Gastroesophageal sphincter (tissue), 4 donors: Measurements from ENCODE around the gene ANKRD36B. TPM values are rescaled to one million over a fixed set of nuclear protein-coding genes. Genes with fewer than 3 reads are reported as not detected.
"Not testable (repeated sequence)": the region's sequence is repeated elsewhere in the genome, so short reads cannot be mapped to it uniquely, and the experiment has no call there.

ENCODE experiments used
- ATAC-seq: fragments of 150-250 bp; one replicate; pipeline ENCODE4 v1.9.1; 2016; ENCODE audit warnings: mild to moderate bottlenecking, moderate library complexity
- H3K27ac ChIP-seq, 4 donors: fragments of 200-600 bp; sonication (generic) in 3 of 4; 1 replicate in 3 of 4; 2 replicates in 1 of 4; pipeline ENCODE4 v1.5.1; 2016 to 2019
- H3K27me3 ChIP-seq: fragments of 200-600 bp; sonication (generic); one replicate; pipeline ENCODE4 v1.5.1; 2019
- H3K36me3 ChIP-seq, 2 donors: fragments of 200-600 bp; sonication (generic); one replicate each; pipeline ENCODE4 v1.5.1; 2019; ENCODE audit warnings: control low read depth in 1 of 2
- H3K4me1 ChIP-seq, 3 donors: fragments of 200-600 bp; sonication (generic); 1 replicate in 2 of 3; 2 replicates in 1 of 3; pipeline ENCODE4 v1.5.1; 2016 to 2019; ENCODE audit warnings: control low read depth in 2 of 3
- H3K4me3 ChIP-seq, 2 donors: fragments of 200-600 bp; sonication (generic); one replicate each; pipeline ENCODE4 v1.5.1; 2019; ENCODE audit warnings: mild to moderate bottlenecking in 1 of 2, moderate library complexity in 1 of 2
- H3K9me3 ChIP-seq, 3 donors: fragments of 200-600 bp; sonication (generic); one replicate each; pipeline ENCODE4 v1.5.1; 2017 to 2019; ENCODE audit warnings: control low read depth in 2 of 3
- POLR2AphosphoS5 ChIP-seq: sonication (generic); formaldehyde crosslinking; IDR thresholded peaks from one replicate; pipeline ENCODE4 v1.6.1; 2017; ENCODE audit warnings: antibody characterized with exemption
- WGBS, 2 donors: methylation state at CpG; one replicate each; pipeline ENCODE4 v1.1.5; 2018; ENCODE audit warnings: low coverage in 1 of 2; 5-methylcytosine and 5-hydroxymethylcytosine counted together
- total RNA-seq, 4 donors: library from RNA; depleted of rRNA; stranded (reverse); fragments of >200 nt; gene quantifications; one replicate each; pipeline ENCODE4 v1.1.0, GENCODE V29; 2016
- TF ChIP-seq, protein P1 (sequence below), 4 experiments: fragments of 200-600 bp in 2 of 4; fragments of 450-650 bp in 2 of 4; sonication (generic) in 1 of 4; IDR thresholded peaks; one replicate each; pipeline ENCODE4 v1.5.1; 2017 to 2019; ENCODE audit warnings: antibody characterized with exemption in 4 of 4, mild to moderate bottlenecking in 2 of 4, moderate library complexity in 2 of 4

The ANKRD36B gene
- total RNA-seq, 4 donors from 2014 or later: 1.7 to 89.7 (median 18.5) TPM

DNA sequence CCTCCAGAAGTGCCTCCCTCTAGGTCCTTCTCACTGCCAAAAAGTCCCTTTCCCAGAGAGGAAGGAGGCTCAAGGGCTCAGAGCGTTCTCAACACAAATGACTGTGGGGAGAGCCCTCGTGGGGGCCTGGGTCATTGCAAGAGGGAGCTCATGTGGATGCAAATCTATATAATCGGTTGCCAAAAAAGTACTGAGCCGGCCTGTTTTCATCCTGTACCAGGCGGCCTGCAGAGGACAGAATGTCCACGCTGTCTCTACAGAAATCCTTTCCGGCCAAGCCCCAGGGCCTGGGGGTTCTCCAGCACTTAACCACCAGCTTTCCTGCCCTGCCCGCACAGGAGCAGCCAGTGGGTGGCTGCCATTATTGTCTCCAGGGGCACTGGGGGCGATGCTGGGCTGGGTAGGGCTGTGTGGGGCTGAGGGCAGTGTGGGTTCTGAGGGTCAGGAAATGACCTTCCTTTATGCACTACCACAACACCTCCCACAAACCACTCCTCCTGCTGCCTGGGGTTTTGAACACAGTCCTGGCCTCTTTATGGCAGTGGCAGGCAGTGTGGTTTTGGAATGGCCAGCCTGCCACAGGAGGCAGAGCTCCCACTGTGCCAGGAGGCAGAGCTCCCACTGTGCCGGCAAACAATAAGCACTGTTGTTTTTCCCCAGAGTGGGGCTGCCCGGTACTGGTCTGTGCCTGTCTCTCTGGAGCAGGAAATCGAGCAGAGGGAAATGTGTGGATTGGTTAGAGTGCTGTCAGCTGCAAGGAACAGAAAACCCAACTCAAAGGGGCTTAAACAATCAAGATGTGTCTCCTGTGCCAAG is 16.1 kb upstream of the ANKRD36B start:
- ATAC-seq: peak; percentile 60
- H3K27ac ChIP-seq, H3K36me3 ChIP-seq, H3K9me3 ChIP-seq, H3K27me3 ChIP-seq, H3K4me1 ChIP-seq, H3K4me3 ChIP-seq: not testable (repeated sequence)
- no CpG with 5 or more reads among the region's 12 CpGs for WGBS, 2 donors

DNA sequence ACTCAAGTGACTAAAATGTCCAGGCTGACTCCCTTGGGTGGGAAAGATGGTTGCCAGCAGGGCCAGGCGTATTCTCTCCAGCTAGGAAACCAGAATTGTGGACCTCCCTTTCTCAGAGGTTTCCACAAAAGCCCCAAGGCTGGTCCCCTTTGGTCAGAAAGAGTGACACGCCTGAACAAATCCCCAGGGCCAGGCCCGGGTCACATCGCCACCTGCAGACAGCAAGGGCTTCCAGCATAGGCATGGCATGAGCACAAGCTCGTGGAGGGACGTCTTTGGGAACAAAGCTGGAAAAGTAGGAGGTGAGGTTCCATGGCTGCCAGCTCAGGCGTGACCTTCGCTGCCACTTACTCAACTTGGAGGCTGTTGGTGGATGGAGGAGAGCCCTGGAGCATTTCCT is 15.4 kb upstream of the ANKRD36B start:
- ATAC-seq: peak; percentile 16
- not testable (repeated sequence) for H3K27ac ChIP-seq

DNA sequence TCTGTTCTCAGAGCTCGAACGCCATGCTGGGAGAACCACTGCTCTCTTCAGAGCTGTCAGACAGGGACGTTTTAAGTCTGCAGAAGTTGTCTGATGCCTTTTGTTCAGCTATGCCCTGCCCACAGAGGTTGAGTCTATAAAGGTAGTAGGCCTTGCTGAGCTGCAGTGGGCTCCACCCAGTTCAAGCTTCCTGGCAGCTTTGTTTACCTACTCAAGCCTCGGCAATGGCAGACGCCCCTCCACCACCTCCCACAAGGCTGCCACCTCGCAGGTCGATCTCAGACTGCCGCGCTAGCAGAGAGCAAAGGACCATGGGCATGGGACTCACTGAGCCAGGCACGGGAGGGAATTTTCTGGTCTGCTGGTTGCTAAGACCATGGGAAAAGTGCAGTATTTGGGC is 11.9 kb upstream of the ANKRD36B start:
- not testable (repeated sequence) for H3K9me3 ChIP-seq, H3K27me3 ChIP-seq, H3K27ac ChIP-seq, ATAC-seq, H3K4me1 ChIP-seq, H3K4me3 ChIP-seq, H3K36me3 ChIP-seq
- WGBS, 2 donors: 90% methylated on average over 2 of the region's 10 CpGs; no CpG with 5 or more reads in 1 of the 2 donors

More for the DNA sequence above, 15.4 kb upstream of the ANKRD36B start:
- H3K4me1 ChIP-seq, H3K27me3 ChIP-seq, H3K9me3 ChIP-seq, H3K36me3 ChIP-seq, H3K4me3 ChIP-seq: not testable (repeated sequence)
- no CpG with 5 or more reads among the region's 8 CpGs for WGBS, 2 donors

DNA sequence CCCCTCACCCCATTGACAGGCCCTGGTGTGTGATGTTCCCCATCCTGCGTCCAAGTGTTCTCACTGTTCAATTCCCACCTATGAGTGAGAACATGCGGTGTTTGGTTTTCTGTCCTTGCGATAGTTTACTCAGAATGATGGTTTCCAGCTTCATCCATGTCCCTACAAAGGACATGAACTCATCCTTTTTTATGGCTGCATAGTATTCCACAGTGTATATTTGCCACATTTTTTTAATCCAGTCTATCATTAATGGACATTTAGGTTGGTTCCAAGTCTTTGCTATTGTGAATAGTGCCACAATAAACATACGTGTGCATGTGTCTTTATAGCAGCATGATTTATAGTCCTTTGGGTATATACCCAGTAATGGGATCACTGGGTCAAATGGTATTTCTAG is 6.5 kb upstream of the ANKRD36B start:
- not testable (repeated sequence) for H3K36me3 ChIP-seq, H3K4me1 ChIP-seq, H3K9me3 ChIP-seq, H3K27me3 ChIP-seq, H3K4me3 ChIP-seq, ATAC-seq, H3K27ac ChIP-seq
- WGBS, 2 donors: 90 to 100% methylated on average over 1 to 4 of the region's 4 CpGs

DNA sequence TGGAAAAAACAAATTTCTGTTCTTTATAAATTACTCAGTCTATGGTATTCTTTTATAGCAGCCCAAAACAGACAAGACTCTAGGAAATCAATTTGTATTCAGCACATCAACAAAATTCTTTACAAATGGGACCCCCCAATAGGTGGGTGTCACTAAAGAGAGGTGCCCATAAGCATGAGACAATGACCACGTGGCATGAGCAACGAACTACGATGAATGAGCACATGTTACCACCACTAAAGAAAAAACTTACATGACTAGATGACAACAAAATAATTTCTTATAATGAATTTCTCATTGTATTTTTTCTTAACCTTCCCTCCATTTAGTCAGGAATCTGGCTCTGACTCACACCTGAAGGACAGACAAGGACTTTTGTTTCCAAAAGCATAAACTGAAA is 3.8 kb upstream of the ANKRD36B start:
- not testable (repeated sequence) for H3K9me3 ChIP-seq, H3K27ac ChIP-seq, ATAC-seq, H3K4me3 ChIP-seq, H3K27me3 ChIP-seq, H3K4me1 ChIP-seq, H3K36me3 ChIP-seq
- 86 to 92% methylated on average over 3 of the region's 3 CpGs for WGBS, 2 donors

DNA sequence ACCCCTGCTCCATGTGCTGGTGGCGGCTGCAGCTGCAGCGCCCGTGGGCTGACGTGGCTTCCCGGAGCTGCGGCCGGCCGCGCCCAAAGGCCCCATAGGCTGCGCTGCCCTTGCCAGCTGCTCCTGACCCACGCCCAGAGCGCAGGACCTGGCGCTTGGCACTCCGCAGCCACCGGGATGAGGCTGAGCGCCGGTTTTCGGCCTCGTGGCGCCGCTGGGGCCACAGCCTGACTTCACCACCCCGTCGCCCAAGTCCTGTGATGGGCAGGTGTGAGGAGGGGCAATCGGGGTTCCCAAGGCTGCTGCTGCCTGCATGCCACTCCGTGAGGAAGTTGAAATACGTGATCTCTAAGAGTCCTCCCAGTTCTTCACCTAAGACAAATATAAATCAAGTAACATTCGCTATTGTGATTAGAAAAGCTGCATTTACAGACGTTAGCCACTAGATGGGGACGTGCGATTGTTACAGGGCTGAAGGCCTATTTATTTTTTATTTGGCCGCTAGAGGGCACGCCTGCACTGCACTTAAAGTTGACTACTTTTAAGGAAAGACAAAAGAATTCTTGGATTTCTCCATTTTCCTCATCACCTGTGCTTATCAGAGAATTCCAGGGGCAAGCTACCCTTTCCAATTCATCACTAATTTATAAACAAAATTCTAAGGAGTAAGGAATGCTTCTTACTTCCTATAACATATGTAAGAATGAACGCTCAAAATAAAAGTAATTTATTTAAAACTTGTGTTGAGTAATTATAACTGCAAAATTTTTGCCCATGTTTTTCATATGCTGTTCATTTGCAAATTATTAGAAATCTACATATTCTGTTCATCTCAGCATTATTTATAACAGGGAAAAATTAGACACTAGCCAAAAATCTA is 1.1 kb upstream of the ANKRD36B start:
- H3K27me3 ChIP-seq, H3K9me3 ChIP-seq, H3K4me1 ChIP-seq, H3K36me3 ChIP-seq: not testable (repeated sequence)
- TF ChIP-seq, protein P1, sequence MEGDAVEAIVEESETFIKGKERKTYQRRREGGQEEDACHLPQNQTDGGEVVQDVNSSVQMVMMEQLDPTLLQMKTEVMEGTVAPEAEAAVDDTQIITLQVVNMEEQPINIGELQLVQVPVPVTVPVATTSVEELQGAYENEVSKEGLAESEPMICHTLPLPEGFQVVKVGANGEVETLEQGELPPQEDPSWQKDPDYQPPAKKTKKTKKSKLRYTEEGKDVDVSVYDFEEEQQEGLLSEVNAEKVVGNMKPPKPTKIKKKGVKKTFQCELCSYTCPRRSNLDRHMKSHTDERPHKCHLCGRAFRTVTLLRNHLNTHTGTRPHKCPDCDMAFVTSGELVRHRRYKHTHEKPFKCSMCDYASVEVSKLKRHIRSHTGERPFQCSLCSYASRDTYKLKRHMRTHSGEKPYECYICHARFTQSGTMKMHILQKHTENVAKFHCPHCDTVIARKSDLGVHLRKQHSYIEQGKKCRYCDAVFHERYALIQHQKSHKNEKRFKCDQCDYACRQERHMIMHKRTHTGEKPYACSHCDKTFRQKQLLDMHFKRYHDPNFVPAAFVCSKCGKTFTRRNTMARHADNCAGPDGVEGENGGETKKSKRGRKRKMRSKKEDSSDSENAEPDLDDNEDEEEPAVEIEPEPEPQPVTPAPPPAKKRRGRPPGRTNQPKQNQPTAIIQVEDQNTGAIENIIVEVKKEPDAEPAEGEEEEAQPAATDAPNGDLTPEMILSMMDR (IDR thresholded peaks at IDR 0.05): peak; percentile 87 to 100 (median 98)
- TF ChIP-seq POLR2AphosphoS5: peak; percentile 17
- Histone ChIP-seq H3K27ac (peak overlapping the region; percentile 87 to 98 (median 95)), H3K4me3 (peak overlapping the region; percentile 59 to 96)
- ATAC-seq: peak; percentile 73
- WGBS, 2 donors: 0 to 55% methylated on average over 1 to 8 of the region's 33 CpGs

DNA sequence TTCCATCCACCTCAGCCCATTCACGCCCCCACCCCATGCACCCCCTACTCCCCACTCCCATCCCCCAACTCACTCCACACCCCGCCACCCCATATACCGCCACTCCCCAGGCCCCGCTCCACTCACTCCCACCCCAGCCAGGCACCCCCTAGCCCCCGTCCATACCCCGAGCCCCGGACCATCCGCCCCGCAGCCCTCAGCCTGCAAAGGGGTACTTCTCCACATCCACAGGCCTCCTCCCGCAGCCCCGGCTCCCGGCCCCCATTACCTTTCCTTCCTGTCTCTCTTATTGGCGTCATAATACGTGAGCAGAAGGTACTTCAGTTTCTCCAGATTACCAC is 450 bp downstream of the ANKRD36B start:
- ATAC-seq, H3K27me3 ChIP-seq, H3K36me3 ChIP-seq, H3K4me1 ChIP-seq, H3K9me3 ChIP-seq: not testable (repeated sequence)
- Histone ChIP-seq H3K4me3 (peak overlapping the region; percentile 59 to 89), H3K27ac (peak overlapping the region; percentile 69 to 97 (median 90))
- no CpG with 5 or more reads among the region's 14 CpGs for WGBS, 2 donors

DNA sequence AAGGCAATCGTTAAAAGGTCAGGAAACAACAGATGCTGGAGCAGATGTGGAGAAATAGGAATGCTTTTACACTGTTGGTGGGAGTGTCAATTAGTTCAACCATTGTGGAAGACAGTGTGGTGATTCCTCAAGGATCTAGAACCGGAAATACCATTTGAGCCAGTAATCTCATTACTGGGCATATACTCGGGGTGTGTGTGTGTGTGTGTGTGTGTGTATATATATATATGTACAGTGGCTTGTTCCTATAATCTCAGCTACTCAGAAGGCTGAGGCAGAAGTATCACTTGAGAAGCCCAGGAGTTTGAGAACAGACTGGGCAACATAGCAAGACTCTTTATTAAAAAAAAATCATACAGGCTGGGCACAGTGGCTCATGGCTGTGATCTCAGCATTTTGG is 24.0 kb downstream of the ANKRD36B start:
- H3K4me3 ChIP-seq, H3K9me3 ChIP-seq, H3K36me3 ChIP-seq, H3K4me1 ChIP-seq, ATAC-seq, H3K27me3 ChIP-seq, H3K27ac ChIP-seq: not testable (repeated sequence)
- WGBS, 2 donors: 25 to 75% methylated on average over 1 to 2 of the region's 3 CpGs

DNA sequence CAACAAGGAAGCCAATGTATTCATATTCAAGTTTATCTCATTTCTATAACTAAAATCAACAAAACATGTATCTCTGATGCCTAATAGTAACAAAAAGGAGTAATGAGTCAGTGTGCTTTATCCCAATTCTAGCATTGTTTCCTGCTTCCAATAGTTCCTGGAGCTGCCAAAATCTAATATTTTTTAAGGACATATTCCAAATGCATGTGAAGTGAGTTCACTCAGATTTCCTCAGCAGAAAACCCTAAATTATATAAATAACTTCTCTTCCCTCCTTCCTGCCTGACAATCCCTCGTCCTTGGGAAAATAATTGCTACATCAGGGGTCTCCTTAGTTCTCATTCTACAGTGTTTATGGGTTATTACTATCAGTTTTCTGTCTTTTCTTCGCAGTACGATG is 37.3 kb downstream of the ANKRD36B start:
- H3K4me1 ChIP-seq, H3K27me3 ChIP-seq, H3K4me3 ChIP-seq, H3K27ac ChIP-seq, ATAC-seq, H3K9me3 ChIP-seq: not testable (repeated sequence)
- H3K36me3 ChIP-seq: peaks cover 0 to 80% of the 10 kb centered on the region in 2 donors
- 74% methylated on average over 3 of the region's 3 CpGs; no CpG with 5 or more reads in 1 of the 2 donors for WGBS, 2 donors

DNA sequence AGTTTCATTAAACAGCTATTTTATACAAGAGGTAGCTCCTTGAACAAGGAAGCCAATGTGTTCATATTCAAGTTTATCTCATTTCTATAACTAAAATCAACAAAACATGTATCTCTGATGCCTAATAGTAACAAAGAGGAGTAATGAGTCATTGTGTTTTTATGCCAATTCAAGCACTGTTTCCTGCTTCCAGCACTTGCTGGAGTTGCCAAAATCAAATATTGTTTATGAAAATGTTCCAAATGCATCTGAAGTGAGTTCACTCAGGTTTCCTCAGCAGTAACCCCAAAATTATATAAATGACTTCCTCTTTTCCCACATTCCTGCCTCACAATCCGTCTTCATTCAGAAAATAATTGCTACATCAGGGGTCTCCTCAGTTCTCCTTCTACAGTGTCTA is 39.2 kb downstream of the ANKRD36B start:
- ATAC-seq, H3K27me3 ChIP-seq, H3K9me3 ChIP-seq, H3K4me3 ChIP-seq, H3K4me1 ChIP-seq: not testable (repeated sequence)
- peak overlapping the region in 1 of 4 donors; percentile 36 for H3K27ac ChIP-seq
- H3K36me3 ChIP-seq: peaks cover 0 to 79% of the 10 kb centered on the region in 2 donors
- WGBS, 2 donors: 17 to 43% methylated on average over 1 of the region's 1 CpG

DNA sequence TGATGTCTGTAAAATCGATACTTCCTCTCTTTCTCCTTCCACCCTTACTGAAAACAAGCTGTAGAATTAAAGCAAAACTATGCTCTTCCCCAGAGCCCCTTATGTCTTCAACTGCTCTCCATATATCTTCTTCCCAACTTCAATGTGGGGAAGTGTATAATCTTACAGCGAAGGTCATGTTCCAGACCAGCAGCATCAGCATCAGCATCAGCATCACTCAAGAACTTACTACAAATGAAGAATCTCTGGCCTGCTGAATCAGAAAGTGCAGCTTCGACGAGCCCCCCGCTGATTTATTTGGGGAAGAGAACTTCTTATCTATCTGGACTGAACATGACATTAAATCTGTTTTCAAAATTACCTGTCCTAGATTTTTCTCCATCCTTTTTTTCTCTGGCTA is 40.6 kb downstream of the ANKRD36B start:
- not testable (repeated sequence) for H3K27me3 ChIP-seq, H3K4me1 ChIP-seq, H3K4me3 ChIP-seq, ATAC-seq, H3K9me3 ChIP-seq, H3K27ac ChIP-seq
- 89 to 92% methylated on average over 5 of the region's 5 CpGs for WGBS, 2 donors
- peaks cover 0 to 68% of the 10 kb centered on the region in 2 donors for H3K36me3 ChIP-seq

DNA sequence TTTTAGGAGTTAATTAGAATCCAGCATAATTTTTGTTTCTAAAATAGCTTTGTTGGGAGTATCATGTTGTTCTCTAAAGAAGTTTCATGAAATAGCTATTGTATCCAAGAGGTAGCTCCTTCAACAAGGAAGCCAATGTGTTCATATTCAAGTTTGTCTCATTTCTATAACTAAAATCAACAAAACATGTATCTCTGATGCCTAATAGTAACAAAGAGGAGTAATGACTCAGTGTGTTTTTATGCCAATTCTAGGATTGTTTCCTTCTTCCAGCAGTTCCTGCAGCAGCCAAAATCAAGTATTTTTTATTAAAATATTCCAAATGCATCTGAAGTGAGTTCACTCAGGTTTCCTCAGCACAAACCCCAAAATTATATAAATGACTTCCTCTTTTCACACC is 41.1 kb downstream of the ANKRD36B start:
- H3K4me1 ChIP-seq, ATAC-seq, H3K9me3 ChIP-seq, H3K4me3 ChIP-seq, H3K27ac ChIP-seq, H3K27me3 ChIP-seq: not testable (repeated sequence)
- peaks cover 0 to 63% of the 10 kb centered on the region in 2 donors for H3K36me3 ChIP-seq
